ENCODE data around the gene CLCN7.

DNA sequence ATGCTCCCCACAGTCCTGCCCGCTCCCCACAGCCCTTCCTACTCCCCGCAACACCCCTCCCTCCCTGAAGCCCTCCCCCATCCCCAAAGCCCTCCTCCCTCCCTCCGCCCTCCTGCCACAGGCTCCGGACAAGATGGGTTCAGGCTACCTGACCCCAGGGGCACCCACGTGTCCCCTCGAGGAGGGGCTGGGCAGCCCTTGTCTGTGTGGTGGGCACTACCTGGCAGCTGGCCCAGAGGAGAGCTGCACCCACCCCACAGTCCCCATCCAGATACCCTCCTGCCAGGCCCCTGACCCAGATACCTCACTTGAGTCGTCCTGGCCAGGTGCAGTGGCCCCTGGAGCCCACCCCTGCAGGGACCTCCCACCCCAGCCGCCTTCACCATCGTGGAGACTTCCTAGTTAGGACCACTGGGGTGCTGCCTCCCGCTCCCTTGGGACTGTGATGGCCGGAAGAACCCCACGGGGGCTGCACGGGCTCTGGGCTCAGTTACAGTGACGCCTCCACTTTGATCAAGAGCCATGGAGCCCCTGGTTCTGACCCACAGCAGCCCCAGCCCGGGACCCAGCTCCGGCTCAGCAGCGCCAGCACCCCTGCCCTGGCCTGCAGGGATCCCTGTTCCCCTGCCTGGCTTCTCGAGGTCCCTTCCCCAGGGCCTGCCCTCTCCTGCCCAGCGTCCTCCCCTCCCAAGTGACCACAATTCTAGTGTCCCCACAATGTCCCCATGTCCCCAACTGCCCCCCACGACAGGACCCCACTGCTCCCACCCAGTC is 43.1 kb downstream of the CLCN7 start:
- TF ChIP-seq, protein P1, sequence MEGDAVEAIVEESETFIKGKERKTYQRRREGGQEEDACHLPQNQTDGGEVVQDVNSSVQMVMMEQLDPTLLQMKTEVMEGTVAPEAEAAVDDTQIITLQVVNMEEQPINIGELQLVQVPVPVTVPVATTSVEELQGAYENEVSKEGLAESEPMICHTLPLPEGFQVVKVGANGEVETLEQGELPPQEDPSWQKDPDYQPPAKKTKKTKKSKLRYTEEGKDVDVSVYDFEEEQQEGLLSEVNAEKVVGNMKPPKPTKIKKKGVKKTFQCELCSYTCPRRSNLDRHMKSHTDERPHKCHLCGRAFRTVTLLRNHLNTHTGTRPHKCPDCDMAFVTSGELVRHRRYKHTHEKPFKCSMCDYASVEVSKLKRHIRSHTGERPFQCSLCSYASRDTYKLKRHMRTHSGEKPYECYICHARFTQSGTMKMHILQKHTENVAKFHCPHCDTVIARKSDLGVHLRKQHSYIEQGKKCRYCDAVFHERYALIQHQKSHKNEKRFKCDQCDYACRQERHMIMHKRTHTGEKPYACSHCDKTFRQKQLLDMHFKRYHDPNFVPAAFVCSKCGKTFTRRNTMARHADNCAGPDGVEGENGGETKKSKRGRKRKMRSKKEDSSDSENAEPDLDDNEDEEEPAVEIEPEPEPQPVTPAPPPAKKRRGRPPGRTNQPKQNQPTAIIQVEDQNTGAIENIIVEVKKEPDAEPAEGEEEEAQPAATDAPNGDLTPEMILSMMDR (IDR thresholded peaks at IDR 0.05) = no peak
- TF ChIP-seq POLR2A (IDR thresholded peaks at IDR 0.05) = no peak

Measured in heart left ventricle (tissue), 13 donors.